HepG2 (cell line): ENCODE data around the gene PDIA2. TPM values are rescaled to one million over a fixed set of nuclear protein-coding genes. Genes with fewer than 3 reads are reported as not detected.

Source experiments
- CTCF ChIP-seq: sonication (generic); formaldehyde crosslinking; IDR thresholded peaks from 2 replicates; pipeline ENCODE4 v1.5.0; 2020; ENCODE audit warnings: mild to moderate bottlenecking, missing genetic modification reagents, moderate library complexity
- DR1 ChIP-seq: sonication (generic); formaldehyde crosslinking; IDR thresholded peaks from 2 replicates; pipeline ENCODE4 v1.8.0; 2021; ENCODE audit warnings: mild to moderate bottlenecking, missing genetic modification reagents, inconsistent platforms
- HDAC1 ChIP-seq: sonication (generic); formaldehyde crosslinking; IDR thresholded peaks from 2 replicates; pipeline ENCODE4 v1.5.1; 2020; ENCODE audit warnings: mild to moderate bottlenecking, missing genetic modification reagents
- HNRNPH1 ChIP-seq: fragments of 200-400 bp; formaldehyde crosslinking; optimal IDR thresholded peaks from 2 replicates; pipeline ENCODE3; 2017; ENCODE audit warnings: mild to moderate bottlenecking, low read depth, low read length
- LBX2 ChIP-seq: sonication (generic); formaldehyde crosslinking; IDR thresholded peaks from 2 replicates; pipeline ENCODE4 v1.5.0; 2020; ENCODE audit warnings: missing genetic modification reagents, mild to moderate bottlenecking, borderline replicate concordance
- LCORL ChIP-seq, 2 experiments: fragments of 450-650 bp in 1 of 2; sonication (generic) in 1 of 2; formaldehyde crosslinking in 1 of 2; IDR thresholded peaks; 2 replicates each; pipeline versions ENCODE4 v1.5.0 to v1.6.1; 2017 to 2020; ENCODE audit warnings: antibody characterized with exemption in 1 of 2, missing genetic modification reagents in 1 of 2
- MAF1 ChIP-seq: sonication (generic); formaldehyde crosslinking; IDR thresholded peaks from 2 replicates; pipeline ENCODE4 v1.5.0; 2020; ENCODE audit warnings: missing genetic modification reagents, borderline replicate concordance
- MEF2D ChIP-seq: sonication (generic); formaldehyde crosslinking; IDR thresholded peaks from 2 replicates; pipeline ENCODE4 v1.5.1; 2020; ENCODE audit warnings: mild to moderate bottlenecking, missing genetic modification reagents
- MTF2 ChIP-seq: sonication (generic); formaldehyde crosslinking; IDR thresholded peaks from 2 replicates; pipeline ENCODE4 v1.5.0; 2020; ENCODE audit warnings: missing genetic modification reagents, borderline replicate concordance
- SMC3 ChIP-seq: IDR thresholded peaks from 2 replicates; pipeline ENCODE4 v1.6.1; 2011; ENCODE audit warnings: low read length, improper control_type of control experiment
- SP5 ChIP-seq: IDR thresholded peaks from 2 replicates; pipeline ENCODE4 v1.6.1; 2016; ENCODE audit warnings: low read depth, borderline replicate concordance
- SRSF4 ChIP-seq: fragments of 200-400 bp; formaldehyde crosslinking; IDR thresholded peaks from one replicate; pipeline ENCODE4 v1.6.1; 2018; ENCODE audit warnings: mild to moderate bottlenecking, low read depth, low read length, moderate library complexity; ENCODE audit not compliant: poor library complexity, severe bottlenecking
- STAG1 ChIP-seq: sonication (generic); formaldehyde crosslinking; IDR thresholded peaks from 2 replicates; pipeline ENCODE4 v1.4.0; 2020; ENCODE audit warnings: missing genetic modification reagents
- TFDP2 ChIP-seq: sonication (generic); formaldehyde crosslinking; IDR thresholded peaks from 2 replicates; pipeline ENCODE4 v1.4.0; 2020; ENCODE audit warnings: missing genetic modification reagents
- ZFX ChIP-seq: sonication (generic); formaldehyde crosslinking; IDR thresholded peaks from 2 replicates; pipeline ENCODE4 v1.4.0; 2020; ENCODE audit warnings: mild to moderate bottlenecking, low read depth, missing genetic modification reagents, moderate library complexity
- ZNF607 ChIP-seq: sonication (generic); formaldehyde crosslinking; IDR thresholded peaks from 2 replicates; pipeline ENCODE4 v1.5.1; 2020; ENCODE audit warnings: missing genetic modification reagents, mild to moderate bottlenecking, borderline replicate concordance
- ZNF646 ChIP-seq: sonication (generic); formaldehyde crosslinking; IDR thresholded peaks from 2 replicates; pipeline ENCODE4 v1.9.0; 2021; ENCODE audit warnings: mild to moderate bottlenecking, missing genetic modification reagents
- ZSCAN21 ChIP-seq: sonication (generic); formaldehyde crosslinking; IDR thresholded peaks from 2 replicates; pipeline ENCODE4 v1.8.0; 2022; ENCODE audit warnings: mild to moderate bottlenecking, missing genetic modification reagents, moderate library complexity, borderline replicate concordance
- polyA plus RNA-seq, 8 experiments: library from polyadenylated mRNA; depleted of rRNA in 3 of 8; stranded (reverse) in 7 of 8; unstranded in 1 of 8; fragments of >200 nt; fragmentation: Illumina TruSeq in 4 of 8; extraction: Trizol in 4 of 8; gene quantifications; 2 replicates each; pipeline versions ENCODE4 v1.2.1 to v1.2.3, GENCODE V29; 2011 to 2016; ENCODE audit warnings: low read depth in 4 of 8, missing spikeins in 1 of 8, mixed read lengths in 1 of 8; ENCODE audit not compliant: insufficient read depth in 1 of 8
- total RNA-seq, 5 experiments: library from RNA; depleted of rRNA; stranded (reverse); fragments of >200 nt; fragmentation: Illumina TruSeq; extraction: Trizol; gene quantifications; 2 replicates each; pipeline ENCODE4 v1.2.3, GENCODE V29; 2016; ENCODE audit warnings: low read depth in 1 of 5

PDIA2 gene
- total and polyA plus RNA-seq, 2 of the 13 experiments (the other 11 are each of a cell fraction or from before 2014, with no cell fraction given), result 0.35 to 1.9 TPM

GRCh38 chr16:272633-273546 lies 10.1 kb upstream of the PDIA2 start (continued):
- TF ChIP-seq ZNF646 (CRISPR knock-in tag) (no peak), HDAC1 (CRISPR knock-in tag) (peak; percentile 35; the same call in 1 of the 2 replicates), HNRNPH1 (no peak), ZNF607 (no peak), SP5 (0 out of 2 replicates have a peak, but pooled peaks have one; percentile 23), STAG1 (CRISPR knock-in tag) (peak; percentile 80), MTF2 (CRISPR knock-in tag) (peak; percentile 65; the same call in 1 of the 2 replicates), MEF2D (no peak), LCORL (IDR thresholded peaks at IDR 0.05) (no peak), LCORL (CRISPR knock-in tag; IDR thresholded peaks at IDR 0.05) (peak; percentile 75; the same call in 1 of the 2 replicates), MAF1 (CRISPR knock-in tag) (no peak), DR1 (no peak), SRSF4 (no peak), ZFX (peak; percentile 27; the same call in 1 of the 2 replicates), CTCF (CRISPR knock-in tag) (peak; percentile 78), TFDP2 (CRISPR knock-in tag) (no peak), SMC3 (peak; percentile 14; the same call in 1 of the 2 replicates), LBX2 (CRISPR knock-in tag) (no peak), ZSCAN21 (CRISPR knock-in tag) (peak; percentile 44; the same call in 1 of the 2 replicates)
